KMS-11 (cell line): ENCODE data around the gene FUT4.

Experiments
- H2AFZ ChIP-seq: fragments of 200-600 bp; sonication (generic); 2 replicates; pipeline ENCODE4 v1.6.1; 2016; ENCODE audit warnings: antibody characterized with exemption, mixed run types, low read depth
- H3K27ac ChIP-seq: fragments of 200-600 bp; sonication (generic); 2 replicates; pipeline ENCODE4 v1.6.1; 2016; ENCODE audit warnings: mild to moderate bottlenecking, mixed run types
- H3K27me3 ChIP-seq: fragments of 200-600 bp; sonication (generic); 2 replicates; pipeline ENCODE4 v1.6.1; 2017; ENCODE audit warnings: mild to moderate bottlenecking, low read depth, mixed run types, moderate library complexity; ENCODE audit not compliant: insufficient read depth
- H3K36me3 ChIP-seq: fragments of 200-600 bp; sonication (generic); 2 replicates; pipeline ENCODE4 v1.6.1; 2017; ENCODE audit warnings: mild to moderate bottlenecking, mixed run types; ENCODE audit not compliant: insufficient read depth
- H3K4me1 ChIP-seq: fragments of 200-600 bp; sonication (generic); 2 replicates; pipeline ENCODE4 v1.6.1; 2016; ENCODE audit warnings: mild to moderate bottlenecking, low read depth, mixed run types; ENCODE audit not compliant: poor library complexity, severe bottlenecking
- H3K4me2 ChIP-seq: fragments of 200-600 bp; sonication (generic); 2 replicates; pipeline ENCODE4 v1.7.0; 2016; ENCODE audit warnings: mild to moderate bottlenecking, mixed run types
- H3K4me3 ChIP-seq: fragments of 200-600 bp; sonication (generic); IDR thresholded peaks from 2 replicates; pipeline ENCODE4 v1.6.1; 2017; ENCODE audit warnings: low read depth, low read length, mixed read lengths; ENCODE audit not compliant: insufficient read depth
- H3K79me2 ChIP-seq: fragments of 200-600 bp; sonication (generic); 2 replicates; pipeline ENCODE4 v1.6.1; 2016; ENCODE audit warnings: low read depth, mixed run types; ENCODE audit not compliant: insufficient read depth
- H3K9ac ChIP-seq: fragments of 200-600 bp; sonication (generic); 2 replicates; pipeline ENCODE4 v1.6.1; 2016; ENCODE audit warnings: mild to moderate bottlenecking, mixed run types
- H4K20me1 ChIP-seq: fragments of 200-600 bp; sonication (generic); 2 replicates; pipeline ENCODE4 v1.6.1; 2016; ENCODE audit warnings: mild to moderate bottlenecking, mixed run types; ENCODE audit not compliant: insufficient read depth
- TF ChIP-seq, protein P1 (sequence below): fragments of 200-600 bp; sonication (generic); conservative IDR thresholded peaks from 2 replicates; pipeline ENCODE4 v1.6.1; 2017; ENCODE audit warnings: low read depth, mild to moderate bottlenecking, antibody characterized with exemption, low read length, moderate library complexity, mixed read lengths

FUT4 gene

DNA sequence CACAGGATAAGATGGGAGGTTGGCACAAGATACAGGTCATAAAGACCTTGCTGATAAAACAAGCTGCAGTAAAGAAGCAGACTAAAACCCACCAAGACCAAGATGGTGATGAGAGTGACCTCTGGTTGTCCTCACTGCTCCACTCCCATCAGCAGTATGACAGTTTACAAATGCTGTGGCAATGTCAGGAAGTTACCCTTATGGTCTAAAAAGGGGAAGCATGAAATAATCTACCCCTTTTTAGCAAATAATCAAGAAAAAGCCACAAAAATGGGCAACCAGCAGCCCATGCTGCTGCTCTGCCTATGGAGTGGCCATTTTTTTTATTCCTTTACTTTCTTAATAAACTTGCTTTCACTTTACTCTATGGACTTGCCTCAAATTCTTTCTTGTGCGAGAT, 14.7 kb downstream of the FUT4 start:
- Histone ChIP-seq H3K4me2 (no peak overlapping the region), H4K20me1 (no peaks in the 10 kb centered on the region), H3K27me3 (no peaks in the 10 kb centered on the region), H3K36me3 (no peaks in the 10 kb centered on the region), H2AFZ (no peak overlapping the region), H3K4me1 (no peaks in the 10 kb centered on the region), H3K4me3 (no peak overlapping the region), H3K9ac (no peak overlapping the region), H3K27ac (no peak overlapping the region), H3K79me2 (no peaks in the 10 kb centered on the region)
- TF ChIP-seq, protein P1, sequence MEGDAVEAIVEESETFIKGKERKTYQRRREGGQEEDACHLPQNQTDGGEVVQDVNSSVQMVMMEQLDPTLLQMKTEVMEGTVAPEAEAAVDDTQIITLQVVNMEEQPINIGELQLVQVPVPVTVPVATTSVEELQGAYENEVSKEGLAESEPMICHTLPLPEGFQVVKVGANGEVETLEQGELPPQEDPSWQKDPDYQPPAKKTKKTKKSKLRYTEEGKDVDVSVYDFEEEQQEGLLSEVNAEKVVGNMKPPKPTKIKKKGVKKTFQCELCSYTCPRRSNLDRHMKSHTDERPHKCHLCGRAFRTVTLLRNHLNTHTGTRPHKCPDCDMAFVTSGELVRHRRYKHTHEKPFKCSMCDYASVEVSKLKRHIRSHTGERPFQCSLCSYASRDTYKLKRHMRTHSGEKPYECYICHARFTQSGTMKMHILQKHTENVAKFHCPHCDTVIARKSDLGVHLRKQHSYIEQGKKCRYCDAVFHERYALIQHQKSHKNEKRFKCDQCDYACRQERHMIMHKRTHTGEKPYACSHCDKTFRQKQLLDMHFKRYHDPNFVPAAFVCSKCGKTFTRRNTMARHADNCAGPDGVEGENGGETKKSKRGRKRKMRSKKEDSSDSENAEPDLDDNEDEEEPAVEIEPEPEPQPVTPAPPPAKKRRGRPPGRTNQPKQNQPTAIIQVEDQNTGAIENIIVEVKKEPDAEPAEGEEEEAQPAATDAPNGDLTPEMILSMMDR, result no peak

DNA sequence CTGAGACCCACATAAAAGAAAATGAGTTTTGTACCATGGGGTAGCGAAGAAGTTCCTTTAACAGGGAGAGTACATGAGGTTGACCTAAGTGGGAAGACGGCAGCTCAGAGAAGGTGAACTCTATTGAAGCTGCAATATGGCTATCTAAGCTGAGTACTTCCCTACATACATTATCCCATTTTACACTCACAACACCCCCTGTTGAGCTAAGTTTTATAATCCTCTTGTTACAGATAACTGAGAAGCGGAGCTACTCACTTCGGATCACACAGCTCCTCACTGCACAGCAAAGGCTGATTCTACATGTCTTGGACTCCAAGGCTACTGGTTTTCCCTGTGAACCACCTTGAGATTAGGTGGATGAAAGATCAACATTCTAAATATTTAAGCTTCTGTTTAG, 15.2 kb downstream of the FUT4 start:
- Histone ChIP-seq H3K27me3 (no peaks in the 10 kb centered on the region), H3K4me1 (no peaks in the 10 kb centered on the region), H3K4me2 (no peak overlapping the region), H3K79me2 (no peaks in the 10 kb centered on the region), H4K20me1 (no peaks in the 10 kb centered on the region), H3K36me3 (no peaks in the 10 kb centered on the region), H3K9ac (no peak overlapping the region), H2AFZ (no peak overlapping the region), H3K27ac (no peak overlapping the region), H3K4me3 (no peak overlapping the region)
- TF ChIP-seq, protein P1, result no peak

DNA sequence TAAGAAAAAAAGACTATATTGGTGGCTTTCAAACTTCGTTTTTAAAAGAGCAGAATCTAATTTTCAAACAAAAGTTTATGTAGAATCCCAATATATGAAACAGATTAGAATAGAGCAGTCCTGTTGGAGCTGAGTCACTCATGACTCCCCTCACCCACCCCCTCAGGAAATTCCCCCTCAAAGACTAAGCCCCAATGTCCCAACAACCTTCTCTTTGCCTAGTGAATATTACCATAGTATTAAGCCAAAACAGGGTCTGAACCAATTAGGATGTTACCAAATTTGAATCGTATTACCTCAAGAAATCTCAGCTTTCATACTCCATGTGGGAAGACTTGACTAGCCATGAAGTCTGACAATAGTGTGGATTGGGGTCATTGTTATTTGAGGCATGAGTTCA, 15.6 kb downstream of the FUT4 start:
- Histone ChIP-seq H3K27ac (no peak overlapping the region), H3K79me2 (no peaks in the 10 kb centered on the region), H3K27me3 (no peaks in the 10 kb centered on the region), H2AFZ (no peak overlapping the region), H3K36me3 (no peaks in the 10 kb centered on the region), H3K4me1 (no peaks in the 10 kb centered on the region), H3K9ac (no peak overlapping the region), H3K4me2 (no peak overlapping the region), H4K20me1 (no peaks in the 10 kb centered on the region), H3K4me3 (no peak overlapping the region)
- TF ChIP-seq, protein P1, result no peak

DNA sequence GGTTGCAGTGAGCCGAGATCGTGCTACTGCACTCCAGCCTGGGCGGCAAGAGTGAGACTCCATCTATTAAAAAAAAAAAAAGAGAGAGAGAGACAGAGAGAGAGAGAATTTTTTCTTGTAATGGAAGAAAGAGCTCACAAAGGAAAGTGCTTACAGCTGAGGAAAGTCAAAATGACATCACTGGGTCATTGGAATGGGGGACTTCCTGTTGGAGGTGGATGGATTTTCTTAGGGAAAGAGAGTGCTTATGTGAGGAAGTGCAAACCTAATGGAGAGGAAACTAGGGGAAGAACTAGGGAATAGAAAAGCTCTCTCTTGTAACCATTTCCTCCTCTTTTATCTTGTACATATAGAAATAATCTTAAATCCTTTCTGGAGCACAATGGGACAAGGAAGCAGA, 17.1 kb downstream of the FUT4 start:
- Histone ChIP-seq H2AFZ (no peak overlapping the region), H3K4me2 (no peak overlapping the region), H3K4me1 (no peaks in the 10 kb centered on the region), H3K4me3 (no peak overlapping the region), H3K27me3 (no peaks in the 10 kb centered on the region), H3K9ac (no peak overlapping the region), H3K27ac (no peak overlapping the region), H3K79me2 (no peaks in the 10 kb centered on the region), H3K36me3 (no peaks in the 10 kb centered on the region), H4K20me1 (no peaks in the 10 kb centered on the region)
- TF ChIP-seq, protein P1, result no peak
